IMR-90 (cell line): ENCODE measurements around the gene PLD4. TPM values are rescaled to one million over a fixed set of nuclear protein-coding genes. Genes with fewer than 3 reads are reported as not detected.

ENCODE experiments used
- ATAC-seq: fragments of 200-7000 bp; cut with Tn5 transposase; 2 replicates; pipeline ENCODE4 v1.9.1; 2020; ENCODE audit warnings: low read depth, mild to moderate bottlenecking, moderate library complexity
- BruUV-seq: library from RNA; stranded (reverse); fragments of 400-500 nt; replicated peaks from 2 replicates; lab custom pipeline; 2021; lab: Mats Ljungman, UMichigan
- CTCF ChIA-PET: fragments of 300-600 bp; formaldehyde crosslinking; extraction: SDS; loops from one replicate; lab custom pipeline; 2021; ENCODE audit warnings: antibody characterized with exemption; lab: Yijun Ruan, JAX
- POLR2A ChIA-PET: fragments of 300-600 bp; sonication (Branson Sonifier 250); formaldehyde crosslinking; loops from one replicate; lab custom pipeline; 2022; ENCODE audit warnings: antibody characterized with exemption; ENCODE audit not compliant: unreplicated experiment; lab: Charles Lee
- DNase-seq: peaks from one replicate; pipeline ENCODE4 v3.0.0; 2013
- H2AFZ ChIP-seq: replicated peaks from 2 replicates; pipeline ENCODE3; 2013; ENCODE audit warnings: low read length, mild to moderate bottlenecking; ENCODE audit not compliant: poor library complexity
- H2AK5ac ChIP-seq: 2 replicates; pipeline ENCODE4 v1.6.1; 2013; ENCODE audit warnings: low read depth, low read length, inconsistent platforms
- H2AK9ac ChIP-seq: replicated peaks from 2 replicates; pipeline ENCODE3; 2013; ENCODE audit warnings: mild to moderate bottlenecking, low read depth, low read length, moderate library complexity; ENCODE audit not compliant: poor library complexity
- H2BK120ac ChIP-seq: 2 replicates; pipeline ENCODE4 v1.6.1; 2013; ENCODE audit warnings: low read depth, low read length, inconsistent platforms
- H2BK15ac ChIP-seq: 3 replicates; pipeline ENCODE4 v1.6.1; 2013; ENCODE audit warnings: low read depth, low read length, inconsistent platforms
- H2BK20ac ChIP-seq: 2 replicates; pipeline ENCODE4 v1.6.1; 2013; ENCODE audit warnings: low read depth, mild to moderate bottlenecking, inconsistent platforms, low read length, moderate library complexity
- H2BK5ac ChIP-seq: 2 replicates; pipeline ENCODE4 v1.6.1; 2013; ENCODE audit warnings: mild to moderate bottlenecking, low read depth, low read length, inconsistent platforms; ENCODE audit not compliant: poor library complexity, severe bottlenecking
- H3K14ac ChIP-seq: replicated peaks from 2 replicates; pipeline ENCODE4 v1.6.1; 2013; ENCODE audit warnings: low read depth, low read length, inconsistent platforms
- H3K18ac ChIP-seq: 2 replicates; pipeline ENCODE4 v1.6.1; 2013; ENCODE audit warnings: low read depth, low read length, control low read depth
- H3K23ac ChIP-seq: 2 replicates; pipeline ENCODE4 v1.6.1; 2013; ENCODE audit warnings: low read depth, low read length, inconsistent platforms
- H3K27ac ChIP-seq: 2 replicates; pipeline ENCODE4 v1.5.1; 2013; ENCODE audit warnings: mild to moderate bottlenecking, control low read depth, low read length; ENCODE audit not compliant: insufficient read depth
- H3K27me3 ChIP-seq: 2 replicates; pipeline ENCODE4 v1.6.1; 2013; ENCODE audit warnings: low read length; ENCODE audit not compliant: control insufficient read depth, insufficient read depth
- H3K36me3 ChIP-seq: 2 replicates; pipeline ENCODE4 v1.6.1; 2013; ENCODE audit warnings: low read length, mixed read lengths; ENCODE audit not compliant: control insufficient read depth, insufficient read depth
- H3K4ac ChIP-seq: 2 replicates; pipeline ENCODE4 v1.6.1; 2013; ENCODE audit warnings: low read depth, low read length, inconsistent platforms
- H3K4me1 ChIP-seq: 2 replicates; pipeline ENCODE4 v1.6.1; 2013; ENCODE audit warnings: low read length, mixed read lengths; ENCODE audit not compliant: control insufficient read depth, insufficient read depth
- H3K4me2 ChIP-seq: 2 replicates; pipeline ENCODE4 v1.6.1; 2013; ENCODE audit warnings: low read depth, mild to moderate bottlenecking, control low read depth, low read length, moderate library complexity
- H3K4me3 ChIP-seq: 2 replicates; pipeline ENCODE4 v1.5.1; 2013; ENCODE audit warnings: low read depth, mild to moderate bottlenecking, control low read depth, low read length, moderate library complexity; ENCODE audit not compliant: insufficient read depth
- H3K56ac ChIP-seq: 2 replicates; pipeline ENCODE4 v1.6.1; 2013; ENCODE audit warnings: low read length, inconsistent platforms; ENCODE audit not compliant: insufficient read depth; ENCODE audit errors: extremely low read depth
- H3K79me1 ChIP-seq, 2 experiments: 2 replicates each; pipeline ENCODE4 v1.6.1; 2013; ENCODE audit warnings: low read length in 2 of 2, inconsistent platforms in 1 of 2, low read depth in 1 of 2
- H3K9ac ChIP-seq: 2 replicates; pipeline ENCODE4 v1.6.1; 2013; ENCODE audit warnings: low read depth, low read length, control low read depth
- H3K9me1 ChIP-seq: 2 replicates; pipeline ENCODE4 v1.6.1; 2013; ENCODE audit warnings: low read length, inconsistent platforms; ENCODE audit not compliant: insufficient read depth
- H3K9me3 ChIP-seq: 2 replicates; pipeline ENCODE4 v1.6.1; 2013; ENCODE audit warnings: low read length; ENCODE audit not compliant: control insufficient read depth, insufficient read depth
- H4K20me1 ChIP-seq: 2 replicates; pipeline ENCODE4 v1.6.1; 2013; ENCODE audit warnings: low read length, inconsistent platforms; ENCODE audit not compliant: insufficient read depth
- H4K5ac ChIP-seq: 2 replicates; pipeline ENCODE4 v1.6.1; 2013; ENCODE audit warnings: mild to moderate bottlenecking, low read depth, low read length, control low read depth
- H4K8ac ChIP-seq, 2 experiments: 2 replicates each; pipeline ENCODE4 v1.6.1; 2013; ENCODE audit warnings: low read depth in 2 of 2, low read length in 2 of 2, control low read depth in 1 of 2, inconsistent platforms in 1 of 2
- H4K91ac ChIP-seq: 2 replicates; pipeline ENCODE4 v1.6.1; 2013; ENCODE audit warnings: low read depth, low read length, inconsistent platforms; ENCODE audit not compliant: insufficient read depth
- CHD1 ChIP-seq: IDR thresholded peaks from 2 replicates; pipeline ENCODE4 v1.6.1; 2012; ENCODE audit warnings: low read depth, low read length, improper control_type of control experiment
- WGBS, 2 experiments: methylation state at CpG; one replicate each; pipeline versions ENCODE4 v1.1.5 to v1.1.7; 2013; ENCODE audit warnings: missing lambda C conversion rate in 2 of 2; ENCODE audit not compliant: insufficient read length in 1 of 2; ENCODE audit errors: extremely low coverage in 2 of 2; 5-methylcytosine and 5-hydroxymethylcytosine counted together
- dilution Hi-C: fragments of 300-500 bp; cut with HindIII; formaldehyde crosslinking; loops from one replicate; pipeline ENCODE4 v1.14.3; 2018; ENCODE audit warnings: low sequenced_read_pairs; ENCODE audit not compliant: unreplicated experiment
- in situ Hi-C: fragments of 300-500 bp; cut with MboI; formaldehyde crosslinking; loops from 3 replicates; pipeline ENCODE4 v1.14.3; 2019; ENCODE audit warnings: low sequenced_read_pairs, inconsistent platforms, mixed read lengths
- intact Hi-C: fragments of 100-400 bp; cut with micrococcal nuclease; formaldehyde crosslinking; loops from 2 replicates; pipeline ENCODE4 v1.10.0; 2022
- polyA plus RNA-seq, 3 experiments: library from polyadenylated mRNA; depleted of rRNA; stranded (reverse); fragments of >200 nt; gene quantifications; 2 replicates each; pipeline ENCODE4 v1.2.3, GENCODE V29; 2012; ENCODE audit warnings: low replicate concordance in 1 of 3
- total RNA-seq: library from RNA; depleted of rRNA; stranded (reverse); fragments of >200 nt; gene quantifications from 2 replicates; pipeline ENCODE4 v1.2.3, GENCODE V29; 2012

PLD4 gene
- total and polyA plus RNA-seq, 2 of the 4 experiments (the other 2 are of a cell fraction) = 0.05 TPM; not detected in 1

- Histone ChIP-seq H3K27ac (no peak overlapping the region), H3K18ac (no peak overlapping the region), H2AK9ac (peak overlapping the region; percentile 90), H2BK20ac (no peak overlapping the region), H4K8ac (peak overlapping the region in 1 of 2 experiments; percentile 67; a peak in 2 of 4 replicates), H3K4me3 (no peak overlapping the region), H4K20me1 (no peaks in the 10 kb centered on the region), H2AFZ (peak overlapping the region; percentile 95), H2BK5ac (no peak overlapping the region), H3K9me1 (peaks cover 5% of the 10 kb centered on the region), H3K23ac (peak overlapping the region; percentile 80; the same call in 1 of the 2 replicates), H2AK5ac (peak overlapping the region; percentile 90), H4K91ac (peak overlapping the region; percentile 81), H3K9ac (no peak overlapping the region), H3K4me2 (peak overlapping the region; percentile 40; the same call in 1 of the 2 replicates), H4K5ac (no peak overlapping the region), H3K27me3 (no peaks in the 10 kb centered on the region), H3K14ac (peak overlapping the region; percentile 84; the same call in 1 of the 2 replicates), H3K56ac (no peak overlapping the region), H3K4ac (peak overlapping the region; percentile 73), H3K79me1 (peaks cover 0 to 33% of the 10 kb centered on the region in 2 experiments; a peak in 1 of 4 replicates), H3K36me3 (no peaks in the 10 kb centered on the region), H2BK120ac (peak overlapping the region; percentile 46), H3K9me3 (no peaks in the 10 kb centered on the region), H3K4me1 (peaks cover 34% of the 10 kb centered on the region), H2BK15ac (no peak overlapping the region)
- TF ChIP-seq CHD1 = no peak
- CTCF ChIA-PET = interaction anchor here (0.7 kb wide), 1 partner anchor 25 kb away, joined by 3 read pairs; no protein-coding TSS in a partner anchor
- intact Hi-C loops (no loop called here), in situ Hi-C loops (no loop called here), dilution Hi-C loops (no loop called here)
- BruUV-seq = no TSS peak
- POLR2A ChIA-PET = interaction anchor here (0.7 kb wide), 1 partner anchor 10 kb away, joined by 3 read pairs; the partner anchor contains the start of gene AHNAK2
- WGBS, 2 experiments = 77% methylated on average over 7 of the region's 21 CpGs; no CpG with 5 or more reads in 1 of the 2 experiments
- no peak for ATAC-seq
- DNase-seq = no peak
Observed at GRCh38 chr14:104968541-104969401, 44.1 kb downstream of the PLD4 start.
